ENCODE results near the gene NEDD4L.

DNA sequence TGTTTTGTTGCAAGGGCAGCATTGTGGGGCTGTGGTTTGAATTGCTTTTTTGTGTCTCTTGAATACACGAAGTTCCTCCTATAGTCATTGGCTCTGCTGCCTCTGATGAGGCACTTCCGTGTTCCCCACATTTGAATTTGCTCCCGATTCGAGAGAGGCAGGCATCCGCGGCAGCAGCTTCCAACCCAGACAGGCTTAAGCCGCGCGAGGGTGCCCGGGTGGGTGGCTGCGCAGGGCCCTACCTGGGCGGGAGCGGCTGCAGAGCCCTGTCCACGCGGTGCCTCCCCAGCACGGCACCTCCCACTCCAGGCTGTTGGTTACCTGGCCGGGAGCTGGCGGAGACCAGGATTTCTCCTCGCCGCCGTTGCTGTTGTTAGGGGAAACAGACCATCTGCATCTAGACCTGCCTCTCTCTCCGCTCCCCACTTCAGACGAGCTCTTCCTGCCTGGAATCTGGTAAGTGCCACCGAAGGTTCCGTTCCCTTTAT is 151.3 kb downstream of the NEDD4L start:
- TF ChIP-seq, protein P1, sequence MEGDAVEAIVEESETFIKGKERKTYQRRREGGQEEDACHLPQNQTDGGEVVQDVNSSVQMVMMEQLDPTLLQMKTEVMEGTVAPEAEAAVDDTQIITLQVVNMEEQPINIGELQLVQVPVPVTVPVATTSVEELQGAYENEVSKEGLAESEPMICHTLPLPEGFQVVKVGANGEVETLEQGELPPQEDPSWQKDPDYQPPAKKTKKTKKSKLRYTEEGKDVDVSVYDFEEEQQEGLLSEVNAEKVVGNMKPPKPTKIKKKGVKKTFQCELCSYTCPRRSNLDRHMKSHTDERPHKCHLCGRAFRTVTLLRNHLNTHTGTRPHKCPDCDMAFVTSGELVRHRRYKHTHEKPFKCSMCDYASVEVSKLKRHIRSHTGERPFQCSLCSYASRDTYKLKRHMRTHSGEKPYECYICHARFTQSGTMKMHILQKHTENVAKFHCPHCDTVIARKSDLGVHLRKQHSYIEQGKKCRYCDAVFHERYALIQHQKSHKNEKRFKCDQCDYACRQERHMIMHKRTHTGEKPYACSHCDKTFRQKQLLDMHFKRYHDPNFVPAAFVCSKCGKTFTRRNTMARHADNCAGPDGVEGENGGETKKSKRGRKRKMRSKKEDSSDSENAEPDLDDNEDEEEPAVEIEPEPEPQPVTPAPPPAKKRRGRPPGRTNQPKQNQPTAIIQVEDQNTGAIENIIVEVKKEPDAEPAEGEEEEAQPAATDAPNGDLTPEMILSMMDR (IDR thresholded peaks at IDR 0.05) = no peak
- TF ChIP-seq EZH2 (IDR thresholded peaks at IDR 0.05; ENCODE audit: borderline replicate concordance, insufficient read depth, low read depth, low read length, poor library complexity, severe bottlenecking) = no peak

Data from B cell (primary cell).